NCI-H2196 treated with DMSO at 0.1 percent for 48 hours (cell line): ENCODE data around the gene ULK3.
"Not testable (repeated sequence)": the region's sequence is repeated elsewhere in the genome, so short reads cannot be mapped to it uniquely, and the experiment has no call there.

Source experiments
- DNase-seq: peaks from one replicate; lab custom pipeline; 2025; ENCODE audit not compliant: unreplicated experiment; lab: John Stamatoyannopoulos, UW

Gene ULK3, protein sequence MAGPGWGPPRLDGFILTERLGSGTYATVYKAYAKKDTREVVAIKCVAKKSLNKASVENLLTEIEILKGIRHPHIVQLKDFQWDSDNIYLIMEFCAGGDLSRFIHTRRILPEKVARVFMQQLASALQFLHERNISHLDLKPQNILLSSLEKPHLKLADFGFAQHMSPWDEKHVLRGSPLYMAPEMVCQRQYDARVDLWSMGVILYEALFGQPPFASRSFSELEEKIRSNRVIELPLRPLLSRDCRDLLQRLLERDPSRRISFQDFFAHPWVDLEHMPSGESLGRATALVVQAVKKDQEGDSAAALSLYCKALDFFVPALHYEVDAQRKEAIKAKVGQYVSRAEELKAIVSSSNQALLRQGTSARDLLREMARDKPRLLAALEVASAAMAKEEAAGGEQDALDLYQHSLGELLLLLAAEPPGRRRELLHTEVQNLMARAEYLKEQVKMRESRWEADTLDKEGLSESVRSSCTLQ

GRCh38 chr15:74842581-74843444 is at the start of gene ULK3:
TSS of gene ULK3 (minus strand) at chr15:74843156. CDS start at chr15:74843105, 51 bp downstream.
- DNase-seq = peak; percentile 61

DNA sequence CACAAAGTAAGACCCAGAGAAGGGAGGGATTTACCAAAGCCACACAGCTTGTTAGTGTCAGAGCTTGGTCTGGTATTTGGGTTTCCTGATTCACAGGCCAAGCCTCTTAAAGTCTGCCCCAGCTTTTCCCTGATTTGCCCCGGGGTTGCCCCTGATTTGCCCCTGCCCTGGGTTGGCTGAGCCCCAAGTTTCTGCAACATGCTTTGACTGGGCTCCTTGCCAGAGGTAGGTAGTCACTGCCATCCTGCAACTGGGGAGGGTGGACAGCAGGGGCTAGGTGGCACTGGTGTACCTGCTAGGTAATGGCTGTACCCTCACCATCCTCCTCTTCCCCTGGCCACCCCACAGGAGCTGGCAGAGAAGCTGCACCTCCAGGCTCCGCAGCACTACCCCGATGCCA is 49.4 kb upstream of the ULK3 start:
- DNase-seq = no peak

GRCh38 chr15:74891469-74891868 is 48.5 kb upstream of the ULK3 start:
- no peak for DNase-seq

GRCh38 chr15:74890665-74890960 is 47.7 kb upstream of the ULK3 start:
- DNase-seq = no peak

GRCh38 chr15:74889883-74890664 is 47.1 kb upstream of the ULK3 start, which contains the start of gene MPI:
TSS of gene MPI (plus strand) at chr15:74890042. CDS start at chr15:74890074, 32 bp downstream.
- DNase-seq = no peak

GRCh38 chr15:74889390-74889882 is 46.5 kb upstream of the ULK3 start:
- no peak for DNase-seq

DNA sequence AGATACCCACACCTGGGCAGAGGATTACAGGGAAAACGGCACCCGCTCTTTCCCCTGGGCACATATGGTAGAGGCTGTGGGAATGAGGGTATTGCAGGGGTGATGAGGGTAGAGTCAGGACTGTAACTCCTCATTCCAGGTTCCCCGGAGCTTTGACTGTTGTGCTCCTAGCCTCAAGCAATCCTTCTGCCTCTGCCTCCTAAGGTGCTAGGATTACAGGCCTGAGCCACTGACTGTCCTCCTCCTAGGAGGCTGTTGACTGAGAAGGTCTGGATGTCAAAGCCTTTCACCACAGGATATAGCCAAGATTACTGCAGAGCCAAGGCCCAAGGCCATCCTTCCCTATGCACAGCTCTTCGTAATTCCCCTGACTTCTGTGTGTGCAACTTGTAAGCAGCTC is 45.8 kb upstream of the ULK3 start:
- DNase-seq = no peak

- not testable (repeated sequence) for DNase-seq
Observed at GRCh38 chr15:74887537-74888193, 44.7 kb upstream of the ULK3 start.

GRCh38 chr15:74885461-74885860 is 42.5 kb upstream of the ULK3 start:
- DNase-seq = no peak

DNA sequence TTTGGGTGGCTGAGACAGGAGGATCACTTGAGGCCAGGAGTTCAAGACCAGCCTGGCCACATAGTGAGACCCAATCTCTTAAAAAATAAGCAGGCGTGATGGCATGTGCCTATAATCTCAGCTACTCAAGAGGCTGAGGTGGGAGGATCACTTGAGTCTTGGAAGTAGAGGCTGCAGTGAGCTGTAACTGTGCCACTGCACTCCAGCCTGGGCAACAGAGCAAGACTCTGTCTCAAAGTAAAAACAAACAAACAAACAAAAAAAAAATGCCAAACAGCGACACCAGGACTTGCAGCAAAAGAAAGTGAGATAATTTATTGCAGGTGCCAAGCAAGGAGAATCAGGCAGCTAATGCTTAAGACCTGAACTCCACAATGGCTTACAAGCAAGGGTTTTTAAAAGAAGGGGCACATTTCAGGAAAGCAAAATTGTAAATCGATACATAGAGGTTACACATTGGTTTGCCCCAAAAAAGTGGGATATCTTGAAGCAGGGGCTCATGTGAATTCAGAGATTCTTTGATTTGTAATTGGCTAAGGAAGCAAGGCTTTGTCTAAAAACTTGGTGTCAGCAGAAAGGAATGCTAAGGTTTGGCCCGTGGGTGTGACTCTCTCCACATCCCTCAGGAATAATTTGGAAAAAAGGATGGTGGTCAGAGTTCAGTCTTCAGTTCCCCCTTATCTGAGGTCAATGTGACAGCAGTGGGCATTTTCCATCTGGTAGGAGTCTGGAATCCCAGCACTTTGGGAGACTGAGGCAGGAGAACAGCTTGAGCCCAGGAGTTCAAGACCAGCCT is 41.7 kb upstream of the ULK3 start:
- no peak for DNase-seq

GRCh38 chr15:74882528-74882927 is 39.6 kb upstream of the ULK3 start:
- no peak for DNase-seq

GRCh38 chr15:74878273-74878672 is 35.3 kb upstream of the ULK3 start:
- no peak for DNase-seq

DNA sequence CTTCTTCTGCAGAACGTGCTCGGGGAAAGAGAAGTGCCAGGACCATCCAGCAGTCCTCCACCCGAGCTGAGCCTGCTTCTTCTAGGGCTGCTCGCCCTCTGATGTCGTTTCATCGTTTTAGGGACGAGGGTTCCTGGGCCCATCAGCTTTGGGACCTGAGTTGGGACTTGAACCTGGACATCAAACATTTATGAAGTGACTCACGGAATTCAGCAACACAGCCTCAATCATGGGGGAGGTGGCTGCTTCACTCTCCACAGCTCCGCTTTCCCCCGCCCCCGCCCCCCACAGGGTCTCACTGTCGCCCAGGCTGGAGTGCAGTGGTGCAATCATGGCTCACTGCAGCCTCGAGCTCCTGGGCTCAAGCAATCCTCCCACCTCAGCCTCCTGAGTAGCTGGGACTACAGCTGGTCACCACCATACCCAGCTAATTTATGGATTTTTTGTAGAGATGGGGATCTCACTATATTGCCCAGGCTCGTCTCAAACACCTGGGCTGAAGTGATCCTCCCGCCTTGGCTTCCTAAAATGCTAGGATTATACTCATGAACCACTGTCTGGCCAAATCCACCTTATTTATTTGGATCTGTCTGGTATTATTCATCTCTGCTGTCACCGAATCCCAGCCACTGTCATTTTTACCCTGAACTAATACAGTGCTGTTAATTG is 30.9 kb upstream of the ULK3 start:
- no peak for DNase-seq

DNA sequence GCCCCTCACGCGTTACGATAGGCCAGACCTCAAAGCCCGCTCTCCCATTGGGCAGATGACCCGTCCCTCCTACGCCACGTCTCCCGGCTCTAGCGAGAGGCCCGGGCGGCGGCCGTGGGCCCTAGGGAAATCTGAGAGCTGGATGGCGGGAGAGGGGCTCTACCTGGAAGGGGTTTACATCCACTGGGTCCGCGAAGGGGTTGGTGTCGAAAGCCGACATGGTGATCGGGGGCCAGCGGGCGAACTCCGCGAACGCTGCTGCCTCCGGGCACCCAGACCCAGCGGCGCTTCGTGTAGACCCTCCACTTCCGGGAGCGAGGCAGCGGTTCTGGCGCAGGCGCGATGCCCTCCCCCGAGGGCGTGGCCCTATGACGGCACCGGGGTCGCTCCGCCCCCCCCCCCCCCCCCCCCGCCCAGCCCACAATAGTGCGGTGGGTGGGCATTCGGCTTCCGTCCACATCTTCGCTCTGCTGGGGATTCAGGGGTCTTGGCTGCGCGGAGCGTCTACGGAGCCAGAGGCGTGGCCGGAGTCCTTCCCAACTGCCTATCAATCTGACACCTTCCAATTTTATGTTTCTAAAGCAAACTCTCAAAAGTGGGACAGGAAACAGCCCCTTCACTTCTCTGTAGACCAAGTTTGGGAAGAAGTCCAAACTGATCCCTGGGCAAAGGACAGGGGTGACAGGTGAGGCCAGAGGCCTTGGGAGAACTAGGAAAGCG is 30.2 kb upstream of the ULK3 start, which contains the start of gene SCAMP2:
Gene SCAMP2, minus strand, starts transcription at position 330 of the 720 bp plus-strand sequence. Its CDS starts 110 bp downstream, at position 220.
- DNase-seq = peak; percentile 57

- no peak for DNase-seq
Observed at GRCh38 chr15:74872702-74873035, 29.7 kb upstream of the ULK3 start.

DNA sequence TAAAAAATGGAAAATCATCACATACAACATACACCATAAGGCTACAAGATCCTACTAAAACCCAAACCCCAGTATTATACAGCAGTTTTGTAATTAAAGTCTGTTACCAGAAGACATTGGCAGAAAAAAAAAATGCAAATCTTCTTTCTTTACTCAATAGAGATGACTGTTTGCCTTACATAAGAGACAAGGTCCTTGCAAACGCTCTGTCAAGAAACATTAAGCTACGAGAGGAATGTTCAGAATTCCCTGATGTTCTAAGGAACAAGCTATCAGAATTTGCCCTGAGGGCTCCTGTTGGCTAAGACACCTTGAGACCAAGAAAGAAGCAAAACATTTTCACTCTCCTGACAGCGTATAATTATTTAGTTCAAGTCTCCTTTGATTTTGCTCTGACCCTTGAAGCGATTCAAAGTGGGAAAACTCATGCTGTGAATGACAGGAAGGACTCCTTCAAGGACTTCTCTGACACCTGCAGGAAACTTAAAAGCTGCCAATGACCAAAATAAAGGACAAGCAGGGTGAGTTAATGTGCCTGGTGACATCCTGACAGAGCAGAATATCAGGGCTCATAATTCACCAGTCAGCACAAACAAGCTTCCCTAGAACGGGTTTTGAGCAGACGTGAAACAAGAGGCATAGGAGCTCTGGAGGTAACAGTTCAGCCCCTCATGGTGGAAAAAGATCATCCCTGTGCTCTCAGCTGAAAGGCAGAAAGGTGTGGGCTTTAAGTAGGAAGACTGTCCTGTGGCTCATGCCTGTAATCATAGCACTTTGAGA is 27.7 kb upstream of the ULK3 start:
- DNase-seq = no peak

GRCh38 chr15:74869726-74870407 is 26.9 kb upstream of the ULK3 start:
- DNase-seq = no peak
